ENCODE data around the gene MPPE1.

MPPE1 gene

DNA sequence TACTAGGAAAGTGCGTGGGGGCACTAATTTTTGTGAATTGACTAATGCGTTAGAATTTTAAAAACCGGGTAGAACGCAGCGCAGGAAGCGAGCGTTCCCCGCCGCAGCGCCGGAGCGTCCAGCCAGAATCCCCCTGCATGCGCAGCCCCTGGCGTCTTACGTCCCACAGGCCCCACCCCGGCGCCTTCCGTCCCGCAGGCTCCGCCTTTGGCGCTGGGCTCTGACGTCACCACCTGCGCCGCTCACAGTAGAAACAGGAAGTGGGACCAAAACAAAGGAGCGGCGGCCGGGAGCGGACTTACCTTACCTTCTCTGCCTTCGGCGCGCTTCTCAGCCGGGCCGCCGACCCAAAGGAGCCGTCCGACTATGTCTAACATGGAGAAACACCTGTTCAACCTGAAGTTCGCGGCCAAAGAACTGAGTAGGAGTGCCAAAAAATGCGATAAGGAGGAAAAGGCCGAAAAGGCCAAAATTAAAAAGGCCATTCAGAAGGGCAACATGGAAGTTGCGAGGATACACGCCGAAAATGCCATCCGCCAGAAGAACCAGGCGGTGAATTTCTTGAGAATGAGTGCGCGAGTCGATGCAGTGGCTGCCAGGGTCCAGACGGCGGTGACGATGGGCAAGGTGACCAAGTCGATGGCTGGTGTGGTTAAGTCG, 56.8 kb downstream of the MPPE1 start, which contains the start of gene CHMP1B:
Gene CHMP1B (plus strand): TSS at position 268 of the 660 bp plus-strand sequence. CDS start 99 bp downstream, at position 367.
- DNase-seq, result peak; percentile 100

DNA sequence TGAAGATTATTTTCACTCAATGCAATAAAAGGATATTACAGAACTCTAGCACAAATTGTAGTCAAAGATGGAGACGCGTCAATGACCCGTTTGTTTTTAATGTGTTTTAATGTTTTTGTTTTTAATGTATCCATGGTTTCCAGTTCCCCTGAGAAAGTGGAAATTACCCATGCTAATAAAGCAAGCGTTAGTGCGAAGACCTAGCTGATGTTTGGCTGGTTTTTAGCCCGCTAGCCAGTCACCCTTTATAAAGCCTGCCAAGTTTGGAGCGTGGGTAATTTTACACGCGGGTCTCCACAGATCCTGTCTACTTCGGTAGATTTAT, 57.3 kb downstream of the MPPE1 start:
- peak; percentile 86 for DNase-seq

DNA sequence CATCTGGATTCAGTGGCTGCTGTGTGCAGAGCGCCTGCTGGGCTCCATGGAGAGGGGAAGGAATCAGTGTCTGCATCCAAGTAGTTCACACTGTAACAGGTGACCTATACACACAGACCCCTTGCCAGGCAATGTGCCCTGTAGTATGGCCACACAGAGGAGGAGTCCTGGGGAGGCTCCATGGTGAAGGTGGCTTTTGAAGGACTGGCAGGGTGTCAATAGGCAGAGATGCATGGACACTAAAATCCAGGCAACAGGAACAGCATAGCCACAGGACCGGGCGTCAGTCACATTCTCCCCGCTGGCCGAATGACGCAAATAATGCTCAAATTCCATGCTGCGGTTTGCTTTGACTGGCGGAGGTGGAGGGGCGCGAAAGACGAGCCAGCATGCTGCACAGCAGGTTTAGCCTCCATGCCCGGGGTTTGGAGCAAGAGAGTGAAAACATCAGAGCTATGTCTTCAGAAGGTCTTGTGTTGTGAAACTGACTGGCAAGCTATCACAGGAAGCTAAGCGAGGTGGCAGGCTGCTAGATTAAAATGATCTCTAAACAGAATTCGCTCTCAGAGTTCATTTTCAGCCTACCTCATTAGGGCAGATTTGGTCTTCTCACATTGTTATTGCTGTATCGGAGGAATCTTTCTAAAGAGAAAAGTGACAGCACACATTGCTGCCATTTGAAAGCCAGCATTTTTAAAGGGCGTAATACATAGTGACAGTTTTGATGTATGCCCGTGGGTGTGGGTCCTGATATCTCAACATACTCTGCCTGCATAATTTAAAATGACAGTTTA, 58.1 kb downstream of the MPPE1 start:
- DNase-seq, result peak; percentile 92

DNA sequence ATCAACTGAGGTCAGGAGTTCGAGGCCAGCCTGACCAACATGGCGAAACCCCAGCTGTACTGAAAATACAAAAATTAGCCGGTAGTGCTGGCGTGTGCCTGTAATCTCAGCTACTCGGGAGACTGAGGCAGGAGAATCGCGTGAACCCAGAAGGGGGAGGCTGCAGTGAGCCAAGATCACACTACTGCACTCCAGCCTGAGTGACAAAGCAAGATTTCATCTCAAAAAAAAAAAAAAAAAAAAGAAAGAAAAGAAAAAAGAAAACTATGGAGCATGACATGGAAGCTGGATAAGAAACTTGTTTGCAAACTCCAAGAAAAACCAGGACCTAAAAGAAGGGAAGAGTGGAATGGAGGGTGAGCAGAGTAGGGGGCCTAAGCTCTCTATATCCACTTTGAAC, 58.8 kb downstream of the MPPE1 start:
- no peak for DNase-seq

DNA sequence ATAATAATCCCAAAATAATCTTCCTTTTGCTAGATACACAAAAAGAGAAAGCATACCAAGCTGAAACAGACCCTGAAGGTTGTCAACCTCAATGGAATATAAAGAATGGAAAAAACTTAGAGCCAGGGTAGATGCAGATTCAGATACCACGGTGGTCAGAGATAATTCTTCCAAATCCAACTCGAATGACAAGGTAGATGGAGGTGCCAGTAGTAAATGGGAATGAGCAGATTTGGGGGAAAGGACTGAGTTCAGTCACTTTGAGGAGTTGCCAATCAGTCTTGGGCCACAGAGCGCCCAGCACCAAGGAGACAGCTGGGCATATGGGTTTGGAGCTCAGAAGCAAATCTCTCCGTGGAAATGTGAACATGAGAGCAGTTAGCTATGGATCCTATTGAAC, 60.3 kb downstream of the MPPE1 start:
- no peak for DNase-seq

- DNase-seq, result no peak
Measured at GRCh38 chr18:11845654-11846053, 62.5 kb downstream of the MPPE1 start.

- no peak for DNase-seq
Measured at GRCh38 chr18:11844436-11844835, 63.7 kb downstream of the MPPE1 start.

- DNase-seq, result peak; percentile 43
Measured at GRCh38 chr18:11842562-11842961, 65.6 kb downstream of the MPPE1 start.

DNA sequence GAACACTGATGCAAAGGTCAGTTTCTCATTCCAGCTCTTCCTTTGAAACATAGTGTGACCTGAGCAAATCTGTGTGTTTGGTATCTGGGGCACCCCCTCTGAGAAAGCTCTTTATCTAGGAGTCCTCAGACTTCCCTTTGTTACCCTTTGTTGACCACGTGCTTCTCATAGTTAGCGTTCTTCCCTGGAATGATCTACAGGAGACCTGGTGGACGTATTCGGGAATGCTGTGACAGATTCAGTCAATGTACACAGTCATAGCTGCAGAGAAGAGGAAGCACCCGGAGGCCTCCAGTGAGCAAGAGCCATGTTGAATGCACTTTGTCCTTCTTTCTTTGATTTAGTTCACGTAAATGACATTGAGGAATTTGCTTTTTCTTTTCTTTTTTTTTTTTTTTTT, 67.6 kb downstream of the MPPE1 start:
- DNase-seq, result no peak

DNA sequence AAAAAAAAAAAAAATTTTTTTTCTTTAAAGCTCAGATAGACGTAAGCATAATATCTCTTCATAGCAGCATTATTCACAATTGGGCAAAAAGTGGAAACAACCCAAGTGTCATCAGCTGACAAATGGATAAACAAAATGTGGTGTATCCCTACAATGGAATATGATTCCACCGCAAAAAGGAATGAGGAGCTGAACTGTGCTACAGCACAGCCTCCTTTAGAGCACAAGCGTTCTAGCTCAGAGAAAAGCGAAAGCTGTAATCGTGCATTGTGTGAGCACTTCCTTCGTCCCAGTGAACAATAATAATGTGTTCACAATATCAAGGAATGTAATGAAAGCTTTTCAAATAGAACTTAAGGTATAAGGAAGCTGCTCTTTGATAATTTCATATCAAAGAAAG, 68.6 kb downstream of the MPPE1 start:
- no peak for DNase-seq

GRCh38 chr18:11834772-11835171, 73.3 kb downstream of the MPPE1 start:
- no peak for DNase-seq

All from DMS53 (cell line).